Loucy (cell line): ENCODE results near the gene PLCB3.

ENCODE experiments used
- EZH2phosphoT487 ChIP-seq: fragments of 200-600 bp; IDR thresholded peaks from 2 replicates; pipeline ENCODE4 v1.6.1; 2018; ENCODE audit warnings: antibody characterized with exemption, mild to moderate bottlenecking, moderate library complexity, borderline replicate concordance
- TF ChIP-seq, protein P1 (sequence below): fragments of 200-600 bp; sonication (generic); conservative IDR thresholded peaks from 2 replicates; pipeline ENCODE4 v1.5.1; 2014; ENCODE audit warnings: mild to moderate bottlenecking, antibody characterized with exemption, low read length

DNA sequence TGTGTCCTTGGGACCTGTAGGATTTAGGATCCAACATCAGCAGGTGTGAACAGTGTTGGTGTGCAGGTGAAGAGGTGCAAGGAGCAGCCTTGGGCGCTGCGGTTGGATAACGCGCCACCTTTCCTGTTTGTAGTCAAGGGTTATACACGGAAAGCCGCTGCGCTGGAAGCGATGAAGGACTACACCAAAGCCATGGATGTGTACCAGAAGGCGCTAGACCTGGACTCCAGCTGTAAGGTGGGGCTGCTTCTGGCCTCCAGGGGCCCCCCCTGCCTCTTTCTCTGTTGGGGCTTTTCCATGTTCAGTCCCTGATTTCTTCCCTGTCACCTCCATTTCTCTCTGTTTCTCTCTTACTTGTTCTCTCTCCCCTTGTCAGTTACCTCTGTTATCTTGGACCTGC, 48.3 kb upstream of the PLCB3 start:
- TF ChIP-seq, protein P1, sequence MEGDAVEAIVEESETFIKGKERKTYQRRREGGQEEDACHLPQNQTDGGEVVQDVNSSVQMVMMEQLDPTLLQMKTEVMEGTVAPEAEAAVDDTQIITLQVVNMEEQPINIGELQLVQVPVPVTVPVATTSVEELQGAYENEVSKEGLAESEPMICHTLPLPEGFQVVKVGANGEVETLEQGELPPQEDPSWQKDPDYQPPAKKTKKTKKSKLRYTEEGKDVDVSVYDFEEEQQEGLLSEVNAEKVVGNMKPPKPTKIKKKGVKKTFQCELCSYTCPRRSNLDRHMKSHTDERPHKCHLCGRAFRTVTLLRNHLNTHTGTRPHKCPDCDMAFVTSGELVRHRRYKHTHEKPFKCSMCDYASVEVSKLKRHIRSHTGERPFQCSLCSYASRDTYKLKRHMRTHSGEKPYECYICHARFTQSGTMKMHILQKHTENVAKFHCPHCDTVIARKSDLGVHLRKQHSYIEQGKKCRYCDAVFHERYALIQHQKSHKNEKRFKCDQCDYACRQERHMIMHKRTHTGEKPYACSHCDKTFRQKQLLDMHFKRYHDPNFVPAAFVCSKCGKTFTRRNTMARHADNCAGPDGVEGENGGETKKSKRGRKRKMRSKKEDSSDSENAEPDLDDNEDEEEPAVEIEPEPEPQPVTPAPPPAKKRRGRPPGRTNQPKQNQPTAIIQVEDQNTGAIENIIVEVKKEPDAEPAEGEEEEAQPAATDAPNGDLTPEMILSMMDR, result no peak
- TF ChIP-seq EZH2phosphoT487, result no peak
